Small intestine (tissue), 7 donors: Measurements from ENCODE around the gene TMEM132C. TPM values are rescaled to one million over a fixed set of nuclear protein-coding genes. Genes with fewer than 3 reads are reported as not detected.

Source experiments
- DNase-seq, 2 donors: peaks; one replicate each; pipeline versions ENCODE4 v3.0.0 to v3.0.0-alpha.2; 2013
- FAIRE-seq: peaks from 2 replicates; lab custom pipeline; 2012; peaks lifted over from hg19 to GRCh38; lab: Jason Lieb, UNC
- H3K27ac ChIP-seq, 3 donors: one replicate each; pipeline ENCODE4 v1.5.1; 2013; ENCODE audit warnings: low read length in 2 of 3, mild to moderate bottlenecking in 2 of 3, control low read depth in 1 of 3, inconsistent platforms in 1 of 3, low read depth in 1 of 3, moderate library complexity in 1 of 3
- H3K27me3 ChIP-seq, 3 donors: one replicate each; pipeline ENCODE4 v1.6.1; 2013; ENCODE audit warnings: low read length in 3 of 3, inconsistent platforms in 1 of 3; ENCODE audit not compliant: control insufficient read depth in 3 of 3, insufficient read depth in 3 of 3
- H3K36me3 ChIP-seq, 3 donors: one replicate each; pipeline ENCODE4 v1.6.1; 2013; ENCODE audit warnings: low read length in 3 of 3, inconsistent platforms in 1 of 3, low read depth in 1 of 3, mild to moderate bottlenecking in 1 of 3, moderate library complexity in 1 of 3; ENCODE audit not compliant: control insufficient read depth in 3 of 3, insufficient read depth in 2 of 3
- H3K4me1 ChIP-seq, 3 donors: one replicate each; pipeline ENCODE4 v1.6.1; 2013; ENCODE audit warnings: low read length in 2 of 3, inconsistent platforms in 1 of 3, low read depth in 1 of 3, mild to moderate bottlenecking in 1 of 3, moderate library complexity in 1 of 3; ENCODE audit not compliant: control insufficient read depth in 3 of 3, insufficient read depth in 2 of 3
- H3K4me3 ChIP-seq, 3 donors: one replicate each; pipeline ENCODE4 v1.5.1; 2013; ENCODE audit warnings: low read length in 3 of 3, control low read depth in 1 of 3, inconsistent platforms in 1 of 3, low read depth in 1 of 3, mild to moderate bottlenecking in 1 of 3, moderate library complexity in 1 of 3
- H3K9me3 ChIP-seq, 2 donors: one replicate each; pipeline ENCODE4 v1.6.1; 2013; ENCODE audit warnings: low read depth in 1 of 2, low read length in 1 of 2; ENCODE audit not compliant: control insufficient read depth in 2 of 2, insufficient read depth in 1 of 2
- WGBS, 3 donors: extraction: QIAGEN DNeasy Blood & Tissue Kit; methylation state at CpG; one replicate each; pipeline ENCODE4 v1.1.7; 2013; 5-methylcytosine and 5-hydroxymethylcytosine counted together
- polyA plus RNA-seq, 4 donors: library from polyadenylated mRNA; stranded (reverse) in 3 of 4; unstranded in 1 of 4; fragments of 200-250 nt in 3 of 4; fragments of 120-200 nt in 1 of 4; gene quantifications; one replicate each; pipeline versions ENCODE4 v1.2.1 to v1.2.3, GENCODE V29; 2013
- donor health status: healthy with polysubstance abuse.
- donor health status: control.
- donor health status: control.
- donor health status: Bipolar disorder and iron deficiency.
- donor health status: healthy.

TMEM132C gene
- polyA plus RNA-seq, 4 donors, result 0.27 to 3.2 (median 0.27) TPM; not detected in 1

- Histone ChIP-seq H3K4me1 (no peaks in the 10 kb centered on the region), H3K9me3 (no peaks in the 10 kb centered on the region), H3K27ac (no peak overlapping the region), H3K4me3 (no peak overlapping the region), H3K36me3 (no peaks in the 10 kb centered on the region), H3K27me3 (no peaks in the 10 kb centered on the region)
- 34 to 60% (median 47%) methylated on average over 3 of the region's 3 CpGs for WGBS, 3 donors
- FAIRE-seq, result no peak
- DNase-seq, result peak in 1 of 2 donors; percentile 45
Observed at GRCh38 chr12:128531170-128531569, 264.2 kb downstream of the TMEM132C start.

- no peaks in the 10 kb centered on the region for H3K36me3 ChIP-seq
- DNase-seq (no peak), FAIRE-seq (no peak)
- H3K9me3 ChIP-seq, result no peaks in the 10 kb centered on the region
- H3K27ac ChIP-seq, result no peak overlapping the region
- H3K4me3 ChIP-seq, result no peak overlapping the region
- WGBS, 3 donors, result 26 to 50% (median 40%) methylated on average over 5 of the region's 5 CpGs
- no peaks in the 10 kb centered on the region for H3K27me3 ChIP-seq
- H3K4me1 ChIP-seq, result no peaks in the 10 kb centered on the region
Observed at GRCh38 chr12:128534906-128535305, 267.9 kb downstream of the TMEM132C start.

GRCh38 chr12:128536810-128537209 is 269.8 kb downstream of the TMEM132C start:
- no peak for DNase-seq
- no peaks in the 10 kb centered on the region for H3K27me3 ChIP-seq
- H3K9me3 ChIP-seq, result no peaks in the 10 kb centered on the region
- no peak for FAIRE-seq
- no peak overlapping the region for H3K4me3 ChIP-seq
- H3K27ac ChIP-seq, result no peak overlapping the region
- no peaks in the 10 kb centered on the region for H3K4me1 ChIP-seq
- no peaks in the 10 kb centered on the region for H3K36me3 ChIP-seq

GRCh38 chr12:128537668-128538067 is 270.7 kb downstream of the TMEM132C start:
- no peak overlapping the region for H3K4me3 ChIP-seq
- DNase-seq, result no peak
- 53 to 61% (median 60%) methylated on average over 1 of the region's 1 CpG for WGBS, 3 donors
- no peaks in the 10 kb centered on the region for H3K36me3 ChIP-seq
- no peaks in the 10 kb centered on the region for H3K9me3 ChIP-seq
- no peak for FAIRE-seq
- H3K4me1 ChIP-seq, result no peaks in the 10 kb centered on the region
- H3K27me3 ChIP-seq, result no peaks in the 10 kb centered on the region
- H3K27ac ChIP-seq, result no peak overlapping the region

- FAIRE-seq, result no peak
- no peaks in the 10 kb centered on the region for H3K4me1 ChIP-seq
- no peak overlapping the region for H3K4me3 ChIP-seq
- no peaks in the 10 kb centered on the region for H3K9me3 ChIP-seq
- no peaks in the 10 kb centered on the region for H3K27me3 ChIP-seq
- WGBS, 3 donors, result 18 to 51% (median 21%) methylated on average over 6 to 7 of the region's 7 CpGs
- H3K27ac ChIP-seq, result no peak overlapping the region
- DNase-seq, result peak in 1 of 2 donors; percentile 27
- no peaks in the 10 kb centered on the region for H3K36me3 ChIP-seq
Observed at GRCh38 chr12:128542844-128543243, 275.9 kb downstream of the TMEM132C start.

GRCh38 chr12:128543460-128543859 is 276.5 kb downstream of the TMEM132C start:
- Histone ChIP-seq H3K9me3 (no peaks in the 10 kb centered on the region), H3K27ac (no peak overlapping the region), H3K4me1 (no peaks in the 10 kb centered on the region), H3K27me3 (no peaks in the 10 kb centered on the region), H3K4me3 (no peak overlapping the region), H3K36me3 (no peaks in the 10 kb centered on the region)
- DNase-seq, result no peak
- no peak for FAIRE-seq
- 60 to 68% (median 65%) methylated on average over 6 of the region's 6 CpGs for WGBS, 3 donors

GRCh38 chr12:128543971-128544370 is 277.0 kb downstream of the TMEM132C start:
- no peak overlapping the region for H3K27ac ChIP-seq
- H3K9me3 ChIP-seq, result no peaks in the 10 kb centered on the region
- no peaks in the 10 kb centered on the region for H3K36me3 ChIP-seq
- DNase-seq, result no peak
- no peak for FAIRE-seq
- 80 to 91% (median 89%) methylated on average over 25 of the region's 25 CpGs for WGBS, 3 donors
- H3K4me1 ChIP-seq, result no peaks in the 10 kb centered on the region
- H3K4me3 ChIP-seq, result no peak overlapping the region
- H3K27me3 ChIP-seq, result no peaks in the 10 kb centered on the region

GRCh38 chr12:128548949-128549348 is 282.0 kb downstream of the TMEM132C start:
- no peaks in the 10 kb centered on the region for H3K9me3 ChIP-seq
- H3K27ac ChIP-seq, result no peak overlapping the region
- WGBS, 3 donors, result 61 to 70% (median 66%) methylated on average over 3 of the region's 3 CpGs
- no peaks in the 10 kb centered on the region for H3K4me1 ChIP-seq
- DNase-seq (no peak), FAIRE-seq (no peak)
- no peaks in the 10 kb centered on the region for H3K27me3 ChIP-seq
- H3K36me3 ChIP-seq, result no peaks in the 10 kb centered on the region
- H3K4me3 ChIP-seq, result no peak overlapping the region

GRCh38 chr12:128549601-128550218 is 282.7 kb downstream of the TMEM132C start:
- Histone ChIP-seq H3K4me1 (no peaks in the 10 kb centered on the region), H3K27ac (no peak overlapping the region), H3K9me3 (no peaks in the 10 kb centered on the region), H3K36me3 (no peaks in the 10 kb centered on the region), H3K27me3 (no peaks in the 10 kb centered on the region), H3K4me3 (no peak overlapping the region)
- 69 to 78% (median 72%) methylated on average over 13 of the region's 13 CpGs for WGBS, 3 donors
- no peak for DNase-seq
- FAIRE-seq, result no peak
